ENCODE data around the gene SNRK.

SNRK gene

DNA sequence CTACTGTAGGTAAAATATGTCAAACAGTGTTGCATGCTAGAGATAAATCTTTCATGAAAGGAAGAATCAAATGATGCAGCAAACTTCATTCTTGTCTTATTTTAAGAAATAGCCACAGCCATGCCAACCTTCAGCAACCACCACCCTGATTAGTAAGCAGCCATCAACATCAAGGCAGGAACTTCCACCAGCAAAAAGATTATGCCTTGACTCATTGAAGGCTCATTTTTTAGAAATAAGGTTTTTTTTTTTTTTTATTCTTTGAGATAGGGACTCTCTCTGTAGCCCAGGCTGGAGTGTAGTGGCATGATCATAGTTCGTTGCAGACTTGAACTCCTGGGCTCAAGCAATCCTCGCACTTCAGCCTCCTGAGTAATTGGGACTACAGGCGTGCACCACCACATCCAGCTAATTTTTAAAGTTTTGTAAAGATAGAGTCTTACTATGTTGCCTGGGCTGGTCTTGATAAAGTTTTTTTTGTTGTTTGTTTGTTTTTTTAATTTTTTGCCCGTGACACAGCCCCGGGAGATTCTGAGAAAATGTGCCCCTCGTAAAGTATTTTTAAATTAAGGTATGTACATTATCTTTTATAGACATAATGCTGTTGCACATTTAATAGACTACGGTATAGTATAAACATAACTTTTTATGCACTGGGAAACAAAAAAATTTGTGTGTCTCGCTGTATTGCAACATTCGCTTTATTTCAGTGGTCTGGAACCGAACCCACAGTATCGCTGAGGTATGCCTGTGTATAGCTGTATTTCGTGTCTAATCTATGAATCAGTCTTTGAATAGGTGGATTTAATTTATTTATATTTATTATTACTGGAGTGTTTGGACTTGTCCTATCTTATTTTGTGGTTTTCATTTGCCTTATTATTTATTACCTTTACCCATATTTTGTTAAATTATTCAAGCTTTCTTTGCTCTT, 23.3 kb downstream of the SNRK start:
- no peak for DNase-seq (ENCODE audit: low read depth)

DNA sequence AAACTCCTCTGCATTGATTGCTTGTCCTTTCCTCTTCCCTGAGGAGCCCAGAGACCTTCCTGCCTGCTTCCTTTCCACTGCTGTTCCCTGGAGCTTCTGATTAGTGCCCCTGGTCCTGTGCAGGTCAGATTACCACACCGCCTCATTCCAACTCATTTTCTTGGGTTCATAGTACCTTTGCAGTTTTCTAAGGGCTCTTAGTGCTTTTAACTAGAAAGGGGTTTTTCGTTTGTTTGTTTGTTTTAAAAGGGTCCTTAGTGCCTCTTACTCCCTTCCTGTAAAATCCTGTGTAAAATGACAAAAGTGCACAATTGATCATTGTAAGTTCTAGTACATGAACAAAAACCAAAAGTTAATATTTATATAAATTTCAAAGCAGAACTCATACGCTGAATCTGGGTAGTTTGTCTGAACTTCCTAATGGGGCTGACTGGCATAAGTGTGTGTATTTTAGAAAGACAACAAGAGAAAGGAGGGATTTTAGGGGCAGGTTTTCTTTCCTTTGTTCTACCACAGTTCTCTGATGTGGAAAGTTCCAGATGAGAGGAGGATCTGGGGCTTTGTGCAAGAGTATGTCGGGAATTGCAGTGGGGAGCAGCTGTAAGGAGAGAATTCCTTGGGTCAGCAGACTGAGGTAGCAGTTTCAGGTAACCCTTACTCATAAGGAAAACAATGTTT, 30.6 kb downstream of the SNRK start:
- DNase-seq (ENCODE audit: low read depth), result no peak

DNA sequence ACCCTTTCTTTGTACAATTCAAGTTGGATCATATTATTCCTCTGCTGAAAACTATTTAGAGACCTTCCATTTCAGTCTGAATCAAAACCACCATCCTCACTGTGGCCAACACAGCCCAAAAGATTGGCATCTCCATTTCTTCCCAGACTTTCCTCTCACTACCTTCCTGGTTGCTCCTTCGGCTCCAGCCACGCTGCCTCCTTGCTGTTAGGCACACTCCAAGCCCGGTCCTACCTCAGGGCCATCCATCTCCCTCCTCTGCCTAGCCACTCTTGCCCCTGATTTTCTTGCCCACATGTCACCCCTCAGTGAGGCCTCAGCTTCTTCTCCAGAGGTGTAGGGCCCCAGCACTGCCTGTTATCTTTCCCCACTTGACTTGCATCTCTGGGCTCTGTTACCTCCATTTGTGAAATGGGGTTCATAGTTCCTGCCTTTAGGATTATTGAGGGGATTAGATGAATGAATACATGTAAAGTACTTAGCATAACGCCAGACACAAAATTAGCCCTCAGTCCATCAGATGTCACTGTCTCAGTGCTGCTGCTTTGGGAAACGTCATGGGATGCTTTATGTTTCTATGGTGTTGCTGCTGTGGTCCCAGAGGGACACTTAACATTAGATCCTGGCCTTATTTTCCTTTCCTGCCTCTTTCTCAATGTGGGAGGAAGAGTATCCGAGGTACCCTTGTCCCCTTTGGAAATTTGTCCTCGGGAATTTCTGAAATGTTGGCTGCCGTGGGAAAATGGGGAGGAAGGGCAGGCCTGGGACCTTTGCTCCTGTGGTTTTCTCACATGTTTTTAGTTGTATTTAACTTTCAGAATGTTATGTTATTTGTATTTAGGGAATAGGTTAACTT, 31.3 kb downstream of the SNRK start:
- DNase-seq (ENCODE audit: low read depth), result no peak

DNA sequence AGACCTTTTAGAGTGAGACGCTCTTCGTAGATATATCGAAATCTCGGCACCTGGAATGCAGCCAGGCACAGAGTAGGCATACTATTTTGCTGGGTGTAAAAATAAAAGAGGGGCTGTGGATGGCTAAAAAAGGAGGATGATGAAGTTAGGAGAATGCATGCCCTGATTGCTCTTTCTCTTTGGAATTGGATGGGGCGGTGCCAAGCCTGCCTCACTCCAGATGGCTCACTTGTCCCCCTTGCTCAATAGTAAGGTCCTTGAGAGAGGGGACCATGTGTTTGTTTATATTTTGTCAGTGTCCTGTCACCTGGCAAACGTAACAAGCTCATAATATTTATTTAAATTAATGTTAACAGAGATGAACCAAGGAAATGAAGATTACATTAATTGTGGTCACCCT, 33.0 kb downstream of the SNRK start:
- DNase-seq (ENCODE audit: low read depth), result no peak

DNA sequence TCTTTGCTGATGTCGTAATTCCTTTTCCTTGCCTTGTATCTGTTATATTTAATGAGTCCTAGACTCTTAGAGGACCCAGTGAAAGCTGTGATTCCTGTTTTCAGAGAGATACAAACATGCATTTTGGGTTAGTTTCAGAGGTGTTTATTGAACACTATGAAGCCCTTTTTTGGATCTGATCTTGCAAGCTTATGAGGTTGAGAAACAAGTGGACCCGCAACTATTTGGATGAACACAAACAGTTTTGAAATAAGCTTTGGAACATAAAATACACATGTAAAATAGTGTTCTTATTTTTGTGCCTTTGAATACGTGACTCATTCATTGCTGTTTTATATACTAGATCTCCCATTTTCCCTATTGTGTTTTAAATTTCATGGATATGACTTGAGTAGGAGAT, 33.5 kb downstream of the SNRK start:
- DNase-seq (ENCODE audit: low read depth), result no peak

DNA sequence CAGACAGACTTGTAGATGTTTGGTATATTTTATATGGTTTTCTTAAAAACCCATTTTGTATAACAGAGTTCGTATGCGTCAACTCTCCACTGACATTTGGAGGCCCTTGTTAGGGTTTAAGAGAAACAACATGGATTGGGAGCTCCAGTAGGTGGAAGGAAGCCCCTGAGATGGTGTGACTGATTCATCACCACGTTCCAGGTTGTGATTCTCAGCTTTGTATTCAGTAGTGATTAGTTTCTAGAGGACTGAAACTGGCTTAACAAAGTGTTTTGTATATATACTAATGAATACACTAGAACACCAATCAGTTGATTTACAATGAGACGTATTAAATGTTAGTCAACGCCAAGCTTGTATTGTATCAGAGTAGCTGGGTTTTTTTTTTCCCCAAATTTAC, 33.9 kb downstream of the SNRK start:
- no peak for DNase-seq (ENCODE audit: low read depth)

DNA sequence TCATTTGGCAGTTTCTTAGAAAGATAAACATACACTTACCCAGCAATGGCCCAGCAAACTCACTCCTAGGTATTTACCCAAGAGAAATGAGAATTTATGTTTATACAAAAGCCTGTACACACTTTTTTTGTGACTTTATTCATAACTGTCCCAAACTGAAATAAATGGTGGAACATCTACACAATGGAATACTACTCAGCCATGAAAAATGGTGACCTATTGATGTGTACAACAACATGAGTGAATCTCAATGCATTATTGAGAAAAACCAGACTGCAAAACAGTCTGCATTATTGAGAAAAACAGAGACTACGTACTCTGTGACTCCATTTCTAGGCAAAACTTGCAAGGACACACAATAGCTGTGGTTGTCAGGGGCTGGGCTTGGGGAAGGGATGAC, 37.2 kb downstream of the SNRK start:
- DNase-seq (ENCODE audit: low read depth), result no peak

DNA sequence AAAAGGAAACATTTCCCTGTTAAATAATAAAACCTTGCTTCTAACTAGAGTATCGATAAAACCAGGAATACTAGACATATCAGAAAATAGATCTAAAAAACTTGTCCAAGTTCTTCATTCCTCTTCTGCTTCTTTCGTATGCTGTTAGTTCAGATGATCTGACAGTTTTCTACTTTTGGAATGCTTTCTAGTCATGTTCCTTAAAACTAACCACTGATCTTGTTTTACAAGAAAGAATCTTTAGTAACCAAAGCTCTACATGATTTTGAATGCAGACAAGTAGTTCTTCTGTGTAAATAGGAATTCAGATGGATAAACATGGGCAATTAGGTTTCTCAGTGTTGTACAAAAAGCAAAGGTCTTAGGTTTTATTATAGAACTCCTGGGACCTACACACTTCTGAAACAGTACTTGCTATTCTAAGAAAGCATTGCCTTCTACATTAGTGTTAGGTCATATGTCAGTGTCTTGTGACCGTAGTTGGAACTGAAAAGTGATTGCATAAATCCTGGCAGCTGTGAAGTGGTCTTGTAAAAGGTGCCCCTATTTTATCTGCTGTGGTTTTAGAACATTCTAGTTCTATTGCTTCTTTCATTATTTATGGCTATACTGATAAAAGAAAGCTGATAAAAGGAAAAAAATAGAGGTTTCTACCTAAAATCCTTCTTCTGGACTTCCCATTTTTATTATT, 40.7 kb downstream of the SNRK start:
- DNase-seq (ENCODE audit: low read depth), result no peak

DNA sequence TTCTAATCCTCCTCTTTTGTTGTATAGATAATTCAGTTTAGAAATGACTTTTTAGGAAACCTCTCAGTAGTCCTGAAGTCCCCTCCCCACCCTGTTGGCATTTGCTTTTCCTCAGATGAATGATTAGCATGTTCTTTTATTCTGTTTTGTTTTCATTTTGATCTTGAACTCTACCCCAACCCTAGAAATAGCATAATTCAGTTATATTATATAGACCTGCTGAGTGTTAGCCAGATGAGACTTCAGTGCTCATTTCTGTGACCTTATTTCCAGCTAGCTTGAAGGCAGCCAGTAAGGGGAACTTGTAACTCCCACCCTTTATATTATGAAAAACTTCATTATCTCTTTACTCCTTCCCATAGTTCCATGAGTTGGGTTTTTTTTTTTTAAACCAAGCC, 41.2 kb downstream of the SNRK start:
- no peak for DNase-seq (ENCODE audit: low read depth)

DNA sequence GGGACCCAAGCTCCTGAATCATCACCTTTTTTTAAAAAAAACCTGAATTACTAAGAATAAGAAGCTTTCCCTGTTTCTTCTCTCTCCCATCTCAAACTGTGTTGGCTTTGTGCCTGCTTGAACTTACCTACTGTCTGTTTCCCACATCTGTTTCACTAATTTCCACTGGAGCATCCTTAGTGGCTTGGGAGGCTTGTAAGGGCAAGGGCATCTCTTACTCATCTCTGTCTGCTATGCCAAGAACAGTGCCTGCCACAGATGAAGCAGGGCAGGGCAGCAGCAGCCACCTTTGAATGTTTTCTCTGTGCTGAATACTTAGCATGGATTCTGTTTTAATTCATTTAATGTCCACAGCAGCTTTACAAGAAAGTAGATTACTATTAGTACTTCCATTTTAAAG, 42.3 kb downstream of the SNRK start:
- DNase-seq (ENCODE audit: low read depth), result no peak

DNA sequence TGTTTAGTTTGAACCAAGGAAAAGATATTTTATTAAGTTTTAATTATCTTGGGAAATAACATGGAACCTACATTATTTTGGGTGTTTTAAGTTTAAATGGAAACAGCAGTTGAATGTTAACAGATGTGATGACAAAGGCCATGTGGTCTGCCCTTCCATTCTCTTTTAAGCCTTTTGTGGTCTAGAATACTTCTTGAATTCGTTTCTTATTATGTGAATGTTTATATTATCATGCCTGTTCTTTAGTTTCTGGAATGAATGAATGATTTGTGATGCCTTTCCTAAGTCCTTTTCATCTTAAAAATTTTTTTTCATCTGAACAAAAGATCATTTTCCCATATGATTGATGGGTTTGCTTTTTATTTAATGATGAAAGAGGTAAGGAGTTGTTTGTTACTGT, 44.6 kb downstream of the SNRK start:
- DNase-seq (ENCODE audit: low read depth), result no peak

DNA sequence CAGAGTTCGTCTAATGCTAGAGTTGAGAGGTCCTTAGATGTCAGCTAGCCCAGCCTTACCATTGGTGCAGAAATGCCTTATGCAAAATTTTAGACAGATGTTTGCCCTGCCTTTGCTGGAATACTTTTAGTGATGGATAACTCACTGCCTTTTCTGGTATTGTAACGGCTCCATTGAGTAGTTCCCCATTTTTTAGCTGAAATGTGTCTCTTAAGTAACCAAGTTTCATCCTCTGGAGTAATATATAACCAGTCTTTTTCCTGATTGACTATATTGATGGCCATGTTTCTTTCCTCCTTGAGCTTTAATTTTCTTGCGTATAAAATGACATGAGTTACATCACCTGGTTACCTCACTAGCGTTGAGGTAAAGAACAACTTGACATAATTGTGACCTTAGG, 45.0 kb downstream of the SNRK start:
- no peak for DNase-seq (ENCODE audit: low read depth)

DNA sequence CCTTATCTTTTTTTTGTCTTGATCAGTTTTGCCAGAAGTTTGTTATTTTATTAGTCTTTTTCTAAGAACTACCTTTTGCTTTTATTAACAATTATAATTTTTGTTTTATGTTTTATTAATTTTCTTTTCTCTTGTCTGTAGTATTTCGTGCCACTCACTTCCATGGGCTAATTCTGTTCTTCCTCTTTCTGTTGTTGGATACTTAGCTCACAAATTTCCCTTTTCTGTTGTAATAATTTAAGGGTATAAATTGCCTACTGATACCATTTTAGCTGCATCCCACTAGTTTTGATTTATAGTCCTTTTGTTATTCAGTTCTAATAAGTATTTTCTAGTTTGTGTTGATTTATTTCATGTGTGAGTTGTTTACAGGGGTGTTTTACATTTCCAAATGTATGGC, 48.6 kb downstream of the SNRK start:
- DNase-seq (ENCODE audit: low read depth), result no peak

DNA sequence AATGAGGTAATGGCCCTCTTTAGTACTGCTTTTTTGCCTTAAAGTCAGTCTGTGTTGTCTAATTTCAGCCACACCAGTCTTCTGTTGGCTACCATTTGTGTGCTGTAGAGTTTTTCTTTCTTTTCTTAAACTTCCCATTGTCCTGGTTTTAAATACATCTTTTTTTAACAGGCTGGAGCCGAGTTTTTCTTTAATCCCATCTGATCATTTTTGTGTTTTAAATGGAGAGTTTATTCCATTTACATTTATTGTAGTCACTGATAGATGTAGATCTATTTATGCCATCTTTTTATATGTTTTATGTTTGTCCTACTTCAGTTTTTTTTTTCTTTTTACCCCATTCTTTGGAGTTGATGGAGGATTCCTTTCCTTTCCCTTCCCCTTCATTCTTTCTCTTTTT, 49.5 kb downstream of the SNRK start:
- DNase-seq (ENCODE audit: low read depth), result no peak

DNA sequence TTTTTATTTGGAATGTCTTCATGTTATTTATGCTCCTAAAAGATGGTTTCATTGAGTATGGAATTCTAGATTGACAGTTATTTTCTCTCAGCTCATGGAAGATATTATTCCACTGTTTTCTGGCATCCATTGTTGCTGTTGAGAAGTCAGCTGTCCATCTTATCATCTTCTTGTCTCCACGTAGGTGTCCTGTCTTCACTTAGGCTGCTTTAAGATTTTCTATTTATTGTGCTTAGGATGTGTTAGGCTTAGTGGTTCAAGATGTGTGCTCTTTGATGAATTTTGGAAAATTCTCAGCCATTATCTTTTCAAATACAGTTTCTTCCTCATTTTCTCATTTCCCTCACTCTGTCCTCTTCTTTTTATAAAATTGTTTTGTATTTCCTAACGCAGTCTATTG, 52.0 kb downstream of the SNRK start:
- no peak for DNase-seq (ENCODE audit: low read depth)

DNA sequence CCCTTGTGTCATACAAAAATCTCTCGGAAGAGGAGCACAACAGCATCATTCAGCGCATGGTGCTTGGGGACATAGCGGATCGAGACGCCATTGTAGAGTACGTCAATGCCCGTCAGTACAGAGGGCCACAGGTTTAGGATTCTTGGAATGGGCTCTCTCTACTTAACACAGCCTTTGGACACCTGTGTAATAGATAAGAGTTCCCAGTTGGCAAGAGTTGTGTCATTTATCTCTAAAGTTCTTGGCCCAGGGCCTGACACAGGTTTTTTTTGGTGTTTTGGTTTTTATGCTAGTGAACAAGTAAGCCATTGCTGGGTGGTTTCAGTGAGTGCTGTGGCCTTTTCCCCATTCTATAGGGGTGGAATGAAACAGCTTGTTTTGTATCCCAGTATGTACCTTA, 54.1 kb downstream of the SNRK start:
- DNase-seq (ENCODE audit: low read depth), result no peak

DNA sequence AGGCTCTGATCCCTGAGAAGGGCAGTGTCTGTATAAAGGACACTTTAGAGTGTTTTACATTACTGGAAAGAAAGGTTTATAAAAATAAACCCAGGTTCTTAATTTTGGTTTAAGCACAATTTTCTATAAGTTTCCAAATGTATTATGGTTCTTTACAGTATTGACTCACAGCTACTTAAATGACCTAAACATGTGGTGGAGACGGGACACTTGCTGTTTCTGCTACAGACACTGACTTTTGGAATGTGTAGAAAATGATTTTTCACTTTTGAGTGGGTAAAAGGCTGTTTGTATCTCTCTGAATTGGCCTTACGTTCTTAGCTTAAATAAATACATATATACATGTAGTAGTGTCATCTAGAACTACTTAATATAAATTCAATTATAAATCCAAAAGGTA, 55.4 kb downstream of the SNRK start:
- no peak for DNase-seq (ENCODE audit: low read depth)

DNA sequence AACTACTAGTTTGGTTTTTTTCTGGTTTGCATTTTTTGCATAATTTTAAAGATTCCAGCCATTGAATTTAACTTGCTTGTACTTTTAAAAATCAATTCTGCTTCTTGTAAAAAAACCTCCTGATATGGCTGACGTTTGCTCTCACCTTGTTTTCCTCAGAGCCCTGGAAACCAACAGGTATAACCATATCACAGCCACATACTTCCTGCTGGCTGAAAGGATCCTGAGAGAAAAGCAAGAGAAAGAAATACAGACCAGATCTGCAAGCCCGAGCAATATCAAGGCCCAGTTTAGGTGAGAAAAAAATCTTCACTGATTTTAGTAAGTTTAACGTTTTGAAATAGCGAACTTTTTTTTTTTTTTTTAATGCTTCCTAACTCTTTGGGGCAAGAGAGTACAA, 56.8 kb downstream of the SNRK start:
- no peak for DNase-seq (ENCODE audit: low read depth)

DNA sequence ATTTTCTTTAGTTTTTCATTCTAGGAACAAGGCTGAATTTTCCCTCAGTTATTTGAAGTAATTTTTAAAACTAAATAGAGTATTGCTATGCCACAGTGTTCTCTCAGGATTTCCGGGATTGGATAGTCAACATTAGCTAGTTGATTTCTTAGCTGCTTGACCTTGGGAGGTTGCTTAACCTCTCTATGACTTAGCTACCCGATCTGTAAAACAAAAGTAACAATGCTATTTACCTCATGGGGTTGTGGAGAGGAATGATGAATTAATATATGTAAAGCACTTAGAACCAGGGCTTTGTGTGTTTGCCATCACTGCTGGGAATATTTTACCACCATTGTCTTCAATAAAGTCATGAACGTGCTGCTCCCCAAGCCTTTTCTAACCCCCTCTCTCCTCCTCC, 57.5 kb downstream of the SNRK start:
- DNase-seq (ENCODE audit: low read depth), result no peak

DNA sequence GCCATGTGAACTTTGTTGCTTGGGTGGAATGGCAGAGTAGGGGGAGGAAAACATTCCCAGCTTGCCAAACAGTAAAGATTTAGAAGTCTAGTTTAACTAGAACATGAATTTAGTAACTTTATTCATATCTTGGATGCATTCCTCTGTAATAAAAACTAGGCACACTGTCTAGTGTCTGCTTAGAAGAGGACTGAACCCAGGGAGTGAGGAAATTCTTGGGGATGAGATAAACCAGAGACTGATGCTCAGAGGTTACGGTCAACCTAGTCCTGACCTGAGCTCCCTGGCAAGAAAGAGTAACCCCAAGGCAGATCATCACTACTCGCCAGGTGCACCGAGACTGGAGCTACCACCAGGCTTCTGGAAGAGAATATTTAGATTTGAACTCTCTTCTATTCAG, 58.2 kb downstream of the SNRK start:
- no peak for DNase-seq (ENCODE audit: low read depth)

DNA sequence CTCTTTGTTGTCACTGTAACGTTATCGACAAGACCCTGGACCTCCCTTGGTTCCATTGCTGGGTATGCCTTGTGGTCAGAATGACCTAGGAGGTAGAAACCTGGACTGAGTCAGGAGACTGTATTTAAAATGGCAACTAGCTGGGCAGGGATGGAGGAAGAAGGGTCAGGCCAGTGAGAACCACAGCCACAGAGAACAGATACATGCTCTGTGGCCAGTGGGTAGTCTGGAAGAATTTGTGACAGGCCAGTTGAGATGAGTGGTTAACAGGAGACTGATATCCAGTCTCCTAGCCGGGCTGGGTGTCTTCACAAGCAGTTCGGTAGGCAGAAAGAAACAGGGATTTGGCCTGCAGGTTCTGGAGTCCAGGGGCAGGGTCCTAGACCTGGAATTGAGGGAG, 58.9 kb downstream of the SNRK start:
- DNase-seq (ENCODE audit: low read depth), result no peak

DNA sequence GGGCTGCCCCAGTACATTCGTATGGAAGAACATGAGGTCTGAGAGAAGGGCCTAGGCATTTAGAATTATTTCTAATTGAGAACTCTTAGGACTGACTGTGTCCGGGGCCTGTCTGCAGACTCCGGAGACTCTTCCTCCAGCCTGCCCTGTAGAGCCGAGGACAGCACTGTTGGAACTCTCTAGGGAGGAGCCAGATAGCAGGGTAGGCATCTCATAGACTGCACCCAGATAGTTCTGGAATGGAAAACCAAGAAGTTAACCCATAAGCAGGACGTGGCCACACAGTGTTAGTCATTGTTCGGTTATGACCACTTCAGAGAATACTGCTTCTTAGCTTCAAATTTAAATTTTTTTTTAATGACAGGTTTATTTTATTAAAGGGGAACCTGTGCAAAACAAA, 59.5 kb downstream of the SNRK start:
- no peak for DNase-seq (ENCODE audit: low read depth)

All from activated T-cell treated with anti-CD3 and anti-CD28 coated beads for 24 hours (primary cell).